Esophagus squamous epithelium (tissue), 4 donors: ENCODE measurements around the gene TCF3.

Experiments used
- CTCF ChIP-seq, 6 experiments: fragments of 450-650 bp in 4 of 6; fragments of 200-600 bp in 2 of 6; sonication (generic) in 2 of 6; IDR thresholded peaks; one replicate each; pipeline ENCODE4 v1.5.1; 2016 to 2019; ENCODE audit warnings: antibody characterized with exemption in 6 of 6, mild to moderate bottlenecking in 4 of 6, moderate library complexity in 4 of 6
- POLR2A ChIP-seq, 4 donors: fragments of 450-650 bp; IDR thresholded peaks; one replicate each; pipeline ENCODE4 v1.6.1; 2017; ENCODE audit warnings: antibody characterized with exemption in 4 of 4, mild to moderate bottlenecking in 4 of 4, moderate library complexity in 3 of 4

- TF ChIP-seq CTCF (IDR thresholded peaks at IDR 0.05): no peak
- TF ChIP-seq POLR2A (IDR thresholded peaks at IDR 0.05): no peak
These were observed 83.9 kb downstream of the TCF3 start, which contains the start of gene MEX3D for GRCh38 chr19:1568320-1569019.
